NB4 (cell line): Measurements from ENCODE around the gene TM4SF20.

ENCODE experiments used
- MYC ChIP-seq: IDR thresholded peaks from 2 replicates; pipeline ENCODE4 v1.6.1; 2011; ENCODE audit warnings: low read depth, low read length
- TF ChIP-seq, protein P1 (sequence below): IDR thresholded peaks from 2 replicates; pipeline ENCODE4 v1.6.1; 2011; ENCODE audit warnings: low read depth, low read length

DNA sequence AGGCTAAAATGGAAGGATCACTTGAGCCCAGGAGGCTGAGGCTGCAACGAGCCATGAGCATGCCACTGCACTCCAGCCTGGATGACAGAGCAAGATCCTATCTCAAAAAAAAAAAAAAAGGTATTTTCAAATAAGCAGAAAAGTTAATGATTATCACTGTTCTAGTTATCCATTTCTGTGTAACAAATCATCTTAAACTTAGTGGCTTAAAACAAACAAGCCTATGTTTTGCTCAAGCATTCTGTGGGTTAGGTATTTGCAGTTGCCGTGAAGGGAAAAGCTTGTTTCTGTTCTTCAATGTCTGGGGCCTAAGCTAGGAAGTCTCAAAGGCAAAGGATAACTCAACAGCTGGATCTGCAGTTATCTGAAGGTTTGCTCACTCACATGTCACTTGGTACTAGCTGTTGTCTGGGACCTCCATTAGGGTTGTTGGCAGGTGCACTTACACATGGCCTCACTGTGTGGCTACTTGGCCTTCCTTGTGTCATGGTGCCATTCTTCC, 40.0 kb downstream of the TM4SF20 start:
- TF ChIP-seq, protein P1, sequence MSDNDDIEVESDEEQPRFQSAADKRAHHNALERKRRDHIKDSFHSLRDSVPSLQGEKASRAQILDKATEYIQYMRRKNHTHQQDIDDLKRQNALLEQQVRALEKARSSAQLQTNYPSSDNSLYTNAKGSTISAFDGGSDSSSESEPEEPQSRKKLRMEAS: no peak
- TF ChIP-seq MYC: no peak
